Measurements from ENCODE around the gene EOGT. TPM values are rescaled to one million over a fixed set of nuclear protein-coding genes. Genes with fewer than 3 reads are reported as not detected.

The EOGT gene
- total and polyA plus RNA-seq, 10 of the 15 experiments (the other 5 are each of a cell fraction or from before 2014, with no cell fraction given), result 3.5 to 16.5 (median 8.3) TPM

DNA sequence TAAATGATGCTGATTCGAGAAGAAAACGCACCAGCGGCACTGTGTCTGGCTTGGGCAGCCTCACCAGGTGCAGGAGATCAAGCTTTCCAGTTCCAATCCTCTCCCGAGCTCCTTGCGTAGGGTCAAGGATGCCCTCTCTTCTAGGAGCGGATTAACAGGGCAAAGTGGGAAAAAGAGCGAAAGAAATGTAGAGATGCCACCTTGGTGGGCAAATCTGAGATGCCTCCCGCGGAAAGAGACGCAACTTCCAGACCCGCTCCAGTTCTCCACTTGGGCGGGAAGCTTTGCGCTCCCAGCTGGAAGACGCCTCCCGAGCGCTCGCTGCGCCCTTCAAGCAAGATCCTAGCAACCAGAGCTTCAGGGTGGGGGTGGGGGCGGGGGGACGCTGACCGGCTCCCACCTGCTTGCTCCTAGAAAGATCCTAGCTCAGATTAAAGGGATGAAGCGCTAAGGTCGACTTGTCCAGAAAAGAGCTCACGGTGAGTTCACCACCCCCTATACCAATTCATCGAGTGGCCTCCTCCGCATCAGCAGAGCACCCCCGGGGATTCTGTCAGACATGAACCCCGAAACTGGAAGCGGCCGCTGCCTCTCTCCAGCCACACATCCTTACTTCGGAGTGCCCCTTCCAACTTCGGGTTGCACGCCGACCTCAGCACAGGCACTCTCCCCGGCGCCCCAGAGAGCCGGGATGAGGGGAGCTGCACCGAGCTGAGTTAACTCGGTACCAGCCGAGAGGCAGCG lies 81.9 kb downstream of the EOGT start:
- no peak for DNase-seq (ENCODE audit: low read depth, low spot score)
- Histone ChIP-seq H3K36me3 (ENCODE audit: control insufficient read depth in 2 of 2, insufficient read depth in 2 of 2, low read length in 1 of 2) (no peaks in the 10 kb centered on the region), H2AFZ (ENCODE audit: control insufficient read depth, low read depth, low read length) (no peak overlapping the region), H3K27me3 (replicated peaks in 1 of 2; ENCODE audit: control insufficient read depth in 2 of 2, insufficient read depth in 2 of 2, low read length in 1 of 2) (peaks cover 2 to 10% of the 10 kb centered on the region in 2 experiments; a peak in 2 of 4 replicates), H3K27ac (ENCODE audit: control insufficient read depth, insufficient read depth) (no peak overlapping the region), H3K79me2 (ENCODE audit: control insufficient read depth, insufficient read depth, low read length) (no peaks in the 10 kb centered on the region), H4K20me1 (ENCODE audit: control insufficient read depth, insufficient read depth) (no peaks in the 10 kb centered on the region), H3K9ac (ENCODE audit: control insufficient read depth, insufficient read depth, low read length) (no peak overlapping the region), H3K4me3 (no peak overlapping the region), H3K4me1 (ENCODE audit: control insufficient read depth, insufficient read depth, low read length) (no peaks in the 10 kb centered on the region), H3K9me3 (replicated peaks; ENCODE audit: control insufficient read depth, insufficient read depth, low read length) (no peaks in the 10 kb centered on the region), H3K4me2 (ENCODE audit: control insufficient read depth, insufficient read depth) (no peak overlapping the region)
- FAIRE-seq, result no peak
- ChIA-PET RAD21 (ENCODE audit: unreplicated experiment) (no interaction called here), POLR2A (no interaction called here), CTCF (no interaction called here), SMC1A (ENCODE audit: uncharacterized antibody, unreplicated experiment) (no interaction called here)
- 23% methylated on average over 41 of the region's 41 CpGs for WGBS (ENCODE audit: insufficient coverage, insufficient replicate concordance, low lambda C conversion rate, missing lambda C conversion rate)
- ATAC-seq, result no peak
- BruUV-seq (replicated peaks), result no TSS peak
- intact Hi-C loops (cut with micrococcal nuclease; ENCODE audit: unreplicated experiment) (no loop called here), in situ Hi-C loops (cut with MboI) (no loop called here)
- TF ChIP-seq E2F4 (IDR thresholded peaks at IDR 0.05; ENCODE audit: low read depth, low read length) (no peak), SUZ12 (IDR thresholded peaks at IDR 0.05; ENCODE audit: unreplicated experiment) (peak; percentile 13)

MicroRNAs within 50 kb of the gene (microRNA counts, 767-probe panel; counts per million panel counts)
- microRNA hsa-miR-3136-5p, result 516 counts per million, percentile 8 among the panel's probes with 10 or more counts

Small RNA genes lying within 50 kb of the gene (microRNA-seq; reads per million reads assigned to microRNA genes)
- 11.3 reads per million, percentile 45 among the genes with 10 or more reads in this experiment for gene MIR3136

Small RNA genes lying within 50 kb of the gene (small RNA-seq; reads per million reads assigned to genes)
- gene MIR3136, result 1.7 reads per million, percentile 54 among the genes with 10 or more reads in this experiment

Other genes with a start within 250 kb of the EOGT start
- gene TAFA4, start 81.1 kb downstream of the EOGT start, total RNA-seq (2014; rRNA removed), result not detected in 2 replicates
- not detected in 2 replicates for gene TAFA4, start 81.1 kb downstream of the EOGT start, total RNA-seq (2014; rRNA removed; fragmentation: Illumina TruSeq; extraction: Trizol)
- not detected in 2 replicates for gene TAFA4, start 81.1 kb downstream of the EOGT start, total RNA-seq (2021)
- gene TAFA4, start 81.1 kb downstream of the EOGT start, polyA plus RNA-seq (2011; rRNA removed), result not detected in 2 replicates
- gene TAFA4, start 81.1 kb downstream of the EOGT start, polyA plus RNA-seq (2014; fragmentation: Illumina TruSeq; extraction: Trizol), result not detected in 2 replicates
- not detected for gene TAFA4, start 81.1 kb downstream of the EOGT start, polyA plus RNA-seq (2014; fragmentation: Nextera tagmentation; extraction: Ambion mirVana)
- gene TAFA4, start 81.1 kb downstream of the EOGT start, polyA plus RNA-seq (2014; rRNA removed), result not detected in 2 replicates
- gene TAFA4, start 81.1 kb downstream of the EOGT start, polyA plus RNA-seq (2016; fragmentation: Nextera tagmentation; extraction: Ambion mirVana), result not detected
- gene TMF1, start 38.6 kb upstream of the EOGT start, total RNA-seq (2014; rRNA removed), result 15.8 and 16.5 TPM in 2 replicates
- gene TMF1, start 38.6 kb upstream of the EOGT start, total RNA-seq (2014; rRNA removed; fragmentation: Illumina TruSeq; extraction: Trizol), result 22.9 and 23.2 TPM in 2 replicates
- gene TMF1, start 38.6 kb upstream of the EOGT start, total RNA-seq (2021), result 18.5 and 19.0 TPM in 2 replicates
- gene TMF1, start 38.6 kb upstream of the EOGT start, polyA plus RNA-seq (2011; rRNA removed), result 17.1 and 33.3 TPM in 2 replicates
- 18.1 and 20.5 TPM in 2 replicates for gene TMF1, start 38.6 kb upstream of the EOGT start, polyA plus RNA-seq (2014; fragmentation: Illumina TruSeq; extraction: Trizol)
- 1 to 10 TPM; 7.1 to 7.9 TPM for gene TMF1, start 38.6 kb upstream of the EOGT start, polyA plus RNA-seq (2014; fragmentation: Nextera tagmentation; extraction: Ambion mirVana)
- gene TMF1, start 38.6 kb upstream of the EOGT start, polyA plus RNA-seq (2014; rRNA removed), result 13.3 and 23.8 TPM in 2 replicates
- 10 to 100 TPM; 23.4 to 24.5 TPM for gene TMF1, start 38.6 kb upstream of the EOGT start, polyA plus RNA-seq (2016; fragmentation: Nextera tagmentation; extraction: Ambion mirVana)
- 77.0 and 95.8 TPM in 2 replicates for gene UBA3, start 66.7 kb upstream of the EOGT start, total RNA-seq (2014; rRNA removed)
- 83.8 and 92.5 TPM in 2 replicates for gene UBA3, start 66.7 kb upstream of the EOGT start, total RNA-seq (2014; rRNA removed; fragmentation: Illumina TruSeq; extraction: Trizol)
- gene UBA3, start 66.7 kb upstream of the EOGT start, total RNA-seq (2021), result 72.5 and 73.9 TPM in 2 replicates
- 116 and 190 TPM in 2 replicates for gene UBA3, start 66.7 kb upstream of the EOGT start, polyA plus RNA-seq (2011; rRNA removed)
- 103 and 139 TPM in 2 replicates for gene UBA3, start 66.7 kb upstream of the EOGT start, polyA plus RNA-seq (2014; fragmentation: Illumina TruSeq; extraction: Trizol)
- gene UBA3, start 66.7 kb upstream of the EOGT start, polyA plus RNA-seq (2014; fragmentation: Nextera tagmentation; extraction: Ambion mirVana), result 100 to 1,000 TPM; 106 to 131 TPM
- gene UBA3, start 66.7 kb upstream of the EOGT start, polyA plus RNA-seq (2014; rRNA removed), result 64.8 and 72.9 TPM in 2 replicates
- gene UBA3, start 66.7 kb upstream of the EOGT start, polyA plus RNA-seq (2016; fragmentation: Nextera tagmentation; extraction: Ambion mirVana), result 100 to 1,000 TPM; 100 to 108 TPM
- gene ARL6IP5, start 71.3 kb upstream of the EOGT start, total RNA-seq (2014; rRNA removed), result 95.9 and 109 TPM in 2 replicates
- gene ARL6IP5, start 71.3 kb upstream of the EOGT start, total RNA-seq (2014; rRNA removed; fragmentation: Illumina TruSeq; extraction: Trizol), result 77.9 and 78.2 TPM in 2 replicates
- 95.7 and 98.3 TPM in 2 replicates for gene ARL6IP5, start 71.3 kb upstream of the EOGT start, total RNA-seq (2021)
- gene ARL6IP5, start 71.3 kb upstream of the EOGT start, polyA plus RNA-seq (2011; rRNA removed), result 244 and 334 TPM in 2 replicates
- 139 and 158 TPM in 2 replicates for gene ARL6IP5, start 71.3 kb upstream of the EOGT start, polyA plus RNA-seq (2014; fragmentation: Illumina TruSeq; extraction: Trizol)
- gene ARL6IP5, start 71.3 kb upstream of the EOGT start, polyA plus RNA-seq (2014; fragmentation: Nextera tagmentation; extraction: Ambion mirVana), result 100 to 1,000 TPM; 269 to 310 TPM
- 84.1 and 95.2 TPM in 2 replicates for gene ARL6IP5, start 71.3 kb upstream of the EOGT start, polyA plus RNA-seq (2014; rRNA removed)
- 100 to 1,000 TPM; 156 to 162 TPM for gene ARL6IP5, start 71.3 kb upstream of the EOGT start, polyA plus RNA-seq (2016; fragmentation: Nextera tagmentation; extraction: Ambion mirVana)
- 0.06 TPM in 1 of 2 replicates, not detected in the other for gene LMOD3, start 108.9 kb upstream of the EOGT start, total RNA-seq (2014; rRNA removed)
- gene LMOD3, start 108.9 kb upstream of the EOGT start, total RNA-seq (2014; rRNA removed; fragmentation: Illumina TruSeq; extraction: Trizol), result 0.05 and 0.09 TPM in 2 replicates
- gene LMOD3, start 108.9 kb upstream of the EOGT start, total RNA-seq (2021), result 0.08 TPM in 1 of 2 replicates, not detected in the other
- not detected in 2 replicates for gene LMOD3, start 108.9 kb upstream of the EOGT start, polyA plus RNA-seq (2011; rRNA removed)
- gene LMOD3, start 108.9 kb upstream of the EOGT start, polyA plus RNA-seq (2014; fragmentation: Illumina TruSeq; extraction: Trizol), result 0.04 TPM in 1 of 2 replicates, not detected in the other
- under 1 TPM; 0.11 to 0.13 TPM for gene LMOD3, start 108.9 kb upstream of the EOGT start, polyA plus RNA-seq (2014; fragmentation: Nextera tagmentation; extraction: Ambion mirVana)
- gene LMOD3, start 108.9 kb upstream of the EOGT start, polyA plus RNA-seq (2014; rRNA removed), result 0.04 and 0.13 TPM in 2 replicates
- under 1 TPM; 0.09 to 0.20 TPM for gene LMOD3, start 108.9 kb upstream of the EOGT start, polyA plus RNA-seq (2016; fragmentation: Nextera tagmentation; extraction: Ambion mirVana)

All from GM12878 (cell line).